ENCODE measurements around the gene ITGA8. TPM values are rescaled to one million over a fixed set of nuclear protein-coding genes. Genes with fewer than 3 reads are reported as not detected.

ITGA8 gene
- total RNA-seq, 1 donor from 2014 or later, result 2.8 TPM

- DNase-seq, result no peak
These were observed 10.6 kb upstream of the ITGA8 start for GRCh38 chr10:15730341-15730740.

GRCh38 chr10:15729890-15730289 is 10.2 kb upstream of the ITGA8 start:
- DNase-seq, result no peak

GRCh38 chr10:15726042-15726441 is 6.3 kb upstream of the ITGA8 start:
- DNase-seq, result no peak

GRCh38 chr10:15725603-15726002 is 5.9 kb upstream of the ITGA8 start:
- DNase-seq, result no peak

GRCh38 chr10:15724683-15725082 is 5.0 kb upstream of the ITGA8 start:
- DNase-seq, result no peak

- DNase-seq, result no peak
These were observed 4.1 kb upstream of the ITGA8 start for GRCh38 chr10:15723803-15724202.

GRCh38 chr10:15720635-15721287 is 1.0 kb upstream of the ITGA8 start:
- DNase-seq, result no peak

GRCh38 chr10:15719049-15719898 is 448 bp downstream of the ITGA8 start:
- no peak for DNase-seq

- DNase-seq, result no peak
These were observed 1.1 kb downstream of the ITGA8 start for GRCh38 chr10:15718694-15719048.

GRCh38 chr10:15715619-15716227 is 4.0 kb downstream of the ITGA8 start:
- DNase-seq, result no peak

- no peak for DNase-seq
These were observed 4.9 kb downstream of the ITGA8 start for GRCh38 chr10:15714847-15715246.

GRCh38 chr10:15712883-15713282 is 6.8 kb downstream of the ITGA8 start:
- DNase-seq, result no peak

GRCh38 chr10:15710455-15710854 is 9.3 kb downstream of the ITGA8 start:
- DNase-seq, result no peak

- no peak for DNase-seq
These were observed 14.4 kb downstream of the ITGA8 start for GRCh38 chr10:15705298-15705697.

GRCh38 chr10:15704581-15704968 is 15.1 kb downstream of the ITGA8 start:
- DNase-seq, result no peak

GRCh38 chr10:15703944-15704580 is 15.7 kb downstream of the ITGA8 start:
- DNase-seq, result no peak

- no peak for DNase-seq
These were observed 16.4 kb downstream of the ITGA8 start for GRCh38 chr10:15703151-15703880.

GRCh38 chr10:15700078-15700674 is 19.5 kb downstream of the ITGA8 start:
- no peak for DNase-seq

- no peak for DNase-seq
These were observed 23.9 kb downstream of the ITGA8 start for GRCh38 chr10:15695852-15696251.

GRCh38 chr10:15690031-15690430 is 29.7 kb downstream of the ITGA8 start:
- no peak for DNase-seq

- no peak for DNase-seq
These were observed 35.0 kb downstream of the ITGA8 start for GRCh38 chr10:15684768-15685167.

- DNase-seq, result no peak
These were observed 38.6 kb downstream of the ITGA8 start for GRCh38 chr10:15681076-15681475.
